Subcutaneous abdominal adipose tissue (tissue), 5 donors: ENCODE data around the gene CCDC85B.

ENCODE experiments used
- H3K27ac ChIP-seq: one replicate; pipeline ENCODE4 v1.7.0; 2013; ENCODE audit warnings: low read depth, mild to moderate bottlenecking, inconsistent platforms, low read length, moderate library complexity
- H3K27me3 ChIP-seq, 5 donors: one replicate each; pipeline ENCODE4 v1.7.0; 2013; ENCODE audit warnings: low read length in 5 of 5, inconsistent platforms in 1 of 5; ENCODE audit not compliant: control insufficient read depth in 5 of 5, insufficient read depth in 4 of 5
- H3K36me3 ChIP-seq, 5 donors: one replicate each; pipeline ENCODE4 v1.7.0; 2013; ENCODE audit warnings: low read length in 5 of 5; ENCODE audit not compliant: control insufficient read depth in 5 of 5, insufficient read depth in 5 of 5
- H3K4me1 ChIP-seq, 5 donors: one replicate each; pipeline ENCODE4 v1.7.0; 2013; ENCODE audit warnings: low read length in 5 of 5, mild to moderate bottlenecking in 3 of 5, moderate library complexity in 1 of 5; ENCODE audit not compliant: control insufficient read depth in 5 of 5, insufficient read depth in 5 of 5
- H3K4me3 ChIP-seq, 5 donors: one replicate each; pipeline ENCODE4 v1.7.0; 2013; ENCODE audit warnings: low read length in 5 of 5, low read depth in 1 of 5
- H3K9ac ChIP-seq, 5 donors: one replicate each; pipeline ENCODE4 v1.7.0; 2013; ENCODE audit warnings: low read length in 5 of 5, mild to moderate bottlenecking in 4 of 5, moderate library complexity in 3 of 5
- H3K9me3 ChIP-seq, 5 donors: one replicate each; pipeline ENCODE4 v1.7.0; 2013; ENCODE audit warnings: low read length in 5 of 5; ENCODE audit not compliant: control insufficient read depth in 5 of 5
- donor health status: healthy.
- donor health status: healthy.
- donor health status: healthy.
- donor health status: healthy.
- donor health status: healthy.

CCDC85B gene

DNA sequence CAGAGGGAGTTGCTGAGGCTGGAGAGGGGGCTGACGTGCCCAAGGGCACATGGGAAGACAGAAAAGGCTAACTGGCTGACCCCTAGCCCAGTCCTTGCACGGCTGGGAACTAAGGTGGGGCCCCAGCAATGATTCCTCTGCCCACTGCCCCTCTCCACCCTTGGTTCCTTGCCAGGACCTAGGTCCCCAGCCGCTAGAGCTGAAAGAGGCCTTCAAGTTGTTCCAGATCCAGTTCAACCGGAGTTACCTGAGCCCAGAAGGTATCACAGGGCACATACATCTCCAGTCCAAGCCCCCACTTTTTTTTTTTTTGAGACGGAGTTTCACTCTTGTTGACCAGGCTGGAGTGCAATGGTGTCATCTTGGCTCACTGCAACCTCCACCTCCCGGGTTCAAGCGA is 10.4 kb upstream of the CCDC85B start:
- no peak overlapping the region for H3K4me3 ChIP-seq
- no peaks in the 10 kb centered on the region for H3K9me3 ChIP-seq
- H3K27me3 ChIP-seq: no peaks in the 10 kb centered on the region
- H3K27ac ChIP-seq: no peak overlapping the region
- peaks cover 0 to 4% (median 0%) of the 10 kb centered on the region in 5 donors for H3K4me1 ChIP-seq
- H3K36me3 ChIP-seq: peaks cover 0 to 27% (median 24%) of the 10 kb centered on the region in 5 donors
- H3K9ac ChIP-seq: no peak overlapping the region

DNA sequence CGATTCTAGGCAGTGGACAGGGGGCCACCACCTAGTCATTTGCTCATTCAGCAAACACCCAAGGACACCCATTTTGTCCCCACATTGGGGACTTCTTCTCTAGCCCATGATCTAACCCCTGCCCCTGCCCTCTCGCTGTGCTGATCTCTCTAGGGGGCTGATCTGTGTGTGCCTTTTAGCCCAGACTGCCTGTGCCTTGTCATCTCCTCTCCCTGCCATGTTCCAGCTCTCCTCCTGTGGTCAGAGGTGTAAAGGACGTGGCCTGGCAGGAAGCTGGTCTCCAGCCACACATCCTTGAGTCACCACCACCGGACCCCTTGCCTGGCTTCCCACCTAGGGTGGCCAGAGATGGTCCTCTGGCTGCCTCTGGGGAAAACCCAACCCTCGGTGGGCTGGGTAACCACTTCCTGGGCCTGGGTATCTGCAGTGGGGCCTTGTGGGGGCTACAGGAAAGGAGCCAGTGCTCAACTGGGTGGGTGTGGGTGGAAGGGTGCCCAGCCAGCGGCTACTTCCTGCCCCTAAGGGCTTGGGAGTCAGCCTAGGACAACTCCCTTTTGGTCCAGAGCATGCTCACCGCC is 9.5 kb upstream of the CCDC85B start:
- H3K27ac ChIP-seq: no peak overlapping the region
- H3K4me1 ChIP-seq: peaks cover 0 to 4% (median 0%) of the 10 kb centered on the region in 5 donors
- no peaks in the 10 kb centered on the region for H3K27me3 ChIP-seq
- H3K4me3 ChIP-seq: no peak overlapping the region
- no peaks in the 10 kb centered on the region for H3K9me3 ChIP-seq
- peak overlapping the region in 1 of 5 donors; percentile 23 for H3K9ac ChIP-seq
- peaks cover 0 to 36% (median 26%) of the 10 kb centered on the region in 5 donors for H3K36me3 ChIP-seq

DNA sequence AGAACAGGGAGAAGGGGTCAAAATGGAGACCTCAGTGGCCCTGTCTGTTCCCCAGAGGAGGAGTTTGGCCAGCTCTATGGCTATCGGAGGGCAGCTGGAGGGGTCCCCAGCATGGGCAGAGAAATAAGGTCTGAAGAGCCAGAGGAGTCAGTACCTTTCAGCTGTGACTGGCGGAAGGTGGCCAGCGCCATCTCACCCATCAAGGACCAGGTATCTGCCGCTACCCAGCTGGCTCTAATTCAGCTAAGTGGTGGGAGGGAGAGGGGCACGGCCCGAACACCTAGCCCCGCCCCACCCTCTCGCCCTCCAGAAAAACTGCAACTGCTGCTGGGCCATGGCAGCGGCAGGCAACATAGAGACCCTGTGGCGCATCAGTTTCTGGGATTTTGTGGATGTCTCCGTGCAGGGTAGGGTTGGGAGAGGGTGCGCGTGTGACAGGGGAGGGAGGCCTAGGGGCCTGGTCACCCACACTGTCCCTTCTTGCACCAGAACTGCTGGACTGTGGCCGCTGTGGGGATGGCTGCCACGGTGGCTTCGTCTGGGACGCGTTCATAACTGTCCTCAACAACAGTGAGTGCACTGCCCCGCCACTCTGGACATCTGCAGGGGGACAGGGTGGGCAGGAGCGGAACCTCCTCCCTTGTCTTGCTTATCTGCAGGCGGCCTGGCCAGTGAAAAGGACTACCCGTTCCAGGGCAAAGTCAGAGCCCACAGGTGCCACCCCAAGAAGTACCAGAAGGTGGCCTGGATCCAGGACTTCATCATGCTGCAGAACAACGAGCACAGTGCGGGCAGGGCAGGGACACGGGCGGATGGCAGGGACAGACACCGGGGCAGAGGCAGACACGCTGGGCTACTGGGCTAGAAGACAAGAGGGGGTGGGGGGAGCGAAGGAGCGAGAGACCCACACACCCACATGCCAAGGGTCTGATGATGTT is 8.1 kb upstream of the CCDC85B start:
- Histone ChIP-seq H3K27me3 (no peaks in the 10 kb centered on the region), H3K4me1 (peaks cover 0 to 6% (median 3%) of the 10 kb centered on the region in 5 donors), H3K36me3 (peaks cover 5 to 44% (median 34%) of the 10 kb centered on the region in 5 donors), H3K9ac (no peak overlapping the region), H3K4me3 (no peak overlapping the region), H3K9me3 (no peaks in the 10 kb centered on the region), H3K27ac (no peak overlapping the region)

DNA sequence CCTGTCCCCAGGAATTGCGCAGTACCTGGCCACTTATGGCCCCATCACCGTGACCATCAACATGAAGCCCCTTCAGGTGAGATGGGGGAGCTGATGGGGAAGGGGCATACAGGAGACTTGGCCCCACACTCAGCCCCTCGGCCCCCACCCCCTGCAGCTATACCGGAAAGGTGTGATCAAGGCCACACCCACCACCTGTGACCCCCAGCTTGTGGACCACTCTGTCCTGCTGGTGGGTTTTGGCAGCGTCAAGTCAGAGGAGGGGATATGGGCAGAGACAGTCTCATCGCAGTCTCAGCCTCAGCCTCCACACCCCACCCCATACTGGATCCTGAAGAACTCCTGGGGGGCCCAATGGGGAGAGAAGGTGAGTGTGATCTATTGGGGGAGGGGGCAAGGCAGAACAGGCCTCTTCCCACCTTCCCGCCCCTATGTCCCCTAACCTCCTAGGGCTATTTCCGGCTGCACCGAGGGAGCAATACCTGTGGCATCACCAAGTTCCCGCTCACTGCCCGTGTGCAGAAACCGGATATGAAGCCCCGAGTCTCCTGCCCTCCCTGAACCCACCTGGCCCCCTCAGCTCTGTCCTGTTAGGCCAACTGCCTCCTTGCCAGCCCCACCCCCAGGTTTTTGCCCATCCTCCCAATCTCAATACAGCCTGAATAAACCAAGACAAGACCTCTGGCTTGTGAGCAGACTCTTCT is 7.3 kb upstream of the CCDC85B start:
- no peak overlapping the region for H3K9ac ChIP-seq
- H3K9me3 ChIP-seq: no peaks in the 10 kb centered on the region
- H3K27ac ChIP-seq: no peak overlapping the region
- H3K4me1 ChIP-seq: peaks cover 0 to 14% (median 11%) of the 10 kb centered on the region in 5 donors
- peaks cover 5 to 44% (median 34%) of the 10 kb centered on the region in 5 donors for H3K36me3 ChIP-seq
- no peak overlapping the region for H3K4me3 ChIP-seq
- no peaks in the 10 kb centered on the region for H3K27me3 ChIP-seq

DNA sequence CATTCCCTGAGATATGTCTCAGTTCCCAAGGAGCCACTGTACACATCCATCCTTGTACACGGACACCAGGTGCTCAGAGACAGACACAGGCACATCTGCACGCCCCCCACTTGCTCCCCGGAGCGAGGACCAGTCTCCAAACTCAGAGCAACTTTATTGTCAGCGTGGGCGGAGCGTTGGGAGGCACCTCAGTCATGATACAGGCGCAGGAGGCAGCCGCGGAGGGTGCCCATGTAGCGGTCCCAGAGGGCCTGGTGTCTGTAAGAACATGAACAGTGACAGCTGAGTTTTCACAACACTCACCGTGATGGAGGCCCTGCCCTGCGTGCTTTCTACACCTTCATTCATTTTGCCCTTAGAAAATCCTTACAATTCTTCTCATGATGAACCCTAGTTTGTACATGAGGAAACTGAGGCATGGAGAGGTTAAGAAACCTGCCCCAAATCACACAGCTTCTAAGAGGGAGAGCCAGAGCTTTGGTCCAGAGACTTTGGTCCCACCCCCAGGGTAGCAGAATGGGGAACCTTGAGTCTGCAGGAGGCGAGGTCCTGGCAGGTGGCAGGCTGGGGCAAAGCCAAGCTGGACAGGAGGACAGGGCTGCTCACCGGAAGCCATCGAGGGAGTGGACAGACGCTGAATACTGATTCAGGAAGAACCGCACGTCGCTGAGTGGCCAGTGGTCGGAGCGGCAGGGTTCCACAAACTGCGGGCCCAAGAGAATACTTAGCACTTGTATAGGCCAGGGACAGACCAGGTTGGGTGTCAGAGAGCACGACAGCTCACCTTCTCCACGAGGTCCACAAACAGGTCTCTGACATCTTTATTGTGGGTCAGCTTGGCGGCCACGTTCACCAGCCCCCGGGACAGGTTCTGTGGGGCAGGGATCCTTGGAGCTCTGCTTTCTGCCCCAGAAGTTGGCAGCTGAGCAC is 6.4 kb upstream of the CCDC85B start:
- H3K4me3 ChIP-seq: no peak overlapping the region
- H3K27me3 ChIP-seq: no peaks in the 10 kb centered on the region
- H3K36me3 ChIP-seq: peaks cover 5 to 44% (median 34%) of the 10 kb centered on the region in 5 donors
- no peaks in the 10 kb centered on the region for H3K9me3 ChIP-seq
- no peak overlapping the region for H3K27ac ChIP-seq
- peaks cover 0 to 19% (median 17%) of the 10 kb centered on the region in 5 donors for H3K4me1 ChIP-seq
- H3K9ac ChIP-seq: no peak overlapping the region

DNA sequence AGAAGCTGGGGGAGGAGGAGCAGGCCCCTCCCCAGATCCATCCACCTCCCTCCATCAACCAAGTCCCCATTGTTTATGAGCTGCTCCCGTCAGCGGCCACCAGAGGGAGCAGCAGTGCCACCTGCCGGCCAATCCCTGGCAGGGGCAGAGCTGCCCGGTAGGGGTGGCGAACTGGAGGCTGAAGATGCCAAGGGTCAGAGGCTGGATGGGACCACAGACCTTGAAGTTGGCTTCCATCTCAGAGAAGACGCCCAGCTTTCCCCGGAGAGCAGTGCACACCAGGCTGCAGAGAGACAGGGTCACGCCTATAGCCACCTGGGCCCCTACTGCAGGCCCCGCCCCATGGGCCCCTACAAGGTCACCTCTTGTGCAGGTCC is 5.8 kb upstream of the CCDC85B start:
- Histone ChIP-seq H3K27ac (no peak overlapping the region), H3K4me3 (no peak overlapping the region), H3K9ac (peak overlapping the region in 1 of 5 donors; percentile 20), H3K36me3 (peaks cover 5 to 44% (median 34%) of the 10 kb centered on the region in 5 donors), H3K9me3 (no peaks in the 10 kb centered on the region), H3K4me1 (peaks cover 2 to 26% (median 23%) of the 10 kb centered on the region in 5 donors), H3K27me3 (no peaks in the 10 kb centered on the region)

DNA sequence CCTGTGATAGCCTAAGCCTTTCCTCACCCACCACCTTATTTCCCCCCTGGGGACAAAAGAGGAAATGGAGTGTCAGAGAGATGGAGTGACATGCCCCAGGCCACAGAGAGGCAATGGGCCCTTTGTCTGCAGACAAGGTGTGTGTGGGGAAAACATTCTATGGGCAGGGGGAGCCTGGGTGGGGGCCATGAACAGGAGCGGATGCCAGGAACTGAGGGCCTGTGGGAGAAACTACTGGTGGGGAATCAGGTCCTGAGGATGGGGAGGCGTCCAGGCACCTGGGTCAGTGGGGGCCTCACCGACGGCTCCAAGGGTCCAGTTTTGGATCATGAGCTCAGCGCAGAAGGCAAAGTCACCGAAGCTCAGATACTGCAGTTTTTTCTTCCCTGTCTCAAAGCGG is 5.2 kb upstream of the CCDC85B start:
- H3K4me1 ChIP-seq: peaks cover 4 to 31% (median 28%) of the 10 kb centered on the region in 5 donors

DNA sequence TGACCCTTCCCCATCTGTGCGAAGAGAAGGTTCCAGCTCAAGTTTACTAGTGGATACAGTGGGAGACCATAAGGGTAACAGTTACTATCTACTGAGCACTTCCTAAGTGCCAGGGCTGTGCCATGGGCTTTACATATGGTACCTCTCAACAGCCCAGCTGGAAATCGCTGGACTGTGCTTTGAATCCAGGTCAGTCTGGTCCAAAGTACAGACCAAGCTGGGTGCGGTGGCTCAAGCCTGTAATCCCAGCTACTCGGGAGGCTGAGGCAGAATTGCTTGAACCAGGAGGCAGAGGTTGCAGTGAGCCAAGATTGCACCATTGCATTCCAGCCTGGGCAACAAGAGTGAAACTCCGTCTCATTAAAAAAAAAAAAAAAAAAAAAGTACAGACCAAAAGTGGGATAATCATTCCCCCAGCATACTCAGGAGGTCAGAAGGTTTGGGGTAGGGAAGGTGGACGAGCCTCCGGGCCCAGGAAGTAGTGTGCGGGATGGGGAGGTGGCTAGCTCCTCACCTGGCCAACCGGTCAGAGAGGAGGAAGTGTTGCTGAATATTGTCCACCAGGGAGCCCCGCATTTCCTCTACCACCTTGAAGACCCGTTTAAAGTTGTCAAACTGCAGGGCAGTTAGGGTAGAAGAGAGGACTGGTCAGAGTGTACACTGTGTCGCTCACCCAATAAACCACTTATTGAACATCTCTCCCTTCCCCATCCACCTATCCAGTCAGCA is 4.5 kb upstream of the CCDC85B start:
- peaks cover 4 to 36% (median 34%) of the 10 kb centered on the region in 5 donors for H3K4me1 ChIP-seq
- no peaks in the 10 kb centered on the region for H3K9me3 ChIP-seq
- H3K9ac ChIP-seq: no peak overlapping the region
- H3K27me3 ChIP-seq: no peaks in the 10 kb centered on the region
- no peak overlapping the region for H3K27ac ChIP-seq
- H3K36me3 ChIP-seq: peaks cover 5 to 44% (median 34%) of the 10 kb centered on the region in 5 donors
- H3K4me3 ChIP-seq: no peak overlapping the region

More for the DNA sequence above, 5.2 kb upstream of the CCDC85B start:
- H3K9me3 ChIP-seq: no peaks in the 10 kb centered on the region
- peaks cover 5 to 44% (median 34%) of the 10 kb centered on the region in 5 donors for H3K36me3 ChIP-seq
- no peak overlapping the region for H3K9ac ChIP-seq
- H3K27me3 ChIP-seq: no peaks in the 10 kb centered on the region
- H3K27ac ChIP-seq: no peak overlapping the region
- no peak overlapping the region for H3K4me3 ChIP-seq
